CD4-positive, alpha-beta T cell treated with Interferon alpha-2 for 1 hour (primary cell): Measurements from ENCODE around the gene ZNF649.
A peak's percentile ranks its signal among the peaks of the same experiment; 100 is the strongest.

Source experiments
- DNase-seq, 2 donors: peaks; one replicate each; pipeline ENCODE4 v3.0.0-alpha.2; 2020 to 2022

The ZNF649 gene

DNA sequence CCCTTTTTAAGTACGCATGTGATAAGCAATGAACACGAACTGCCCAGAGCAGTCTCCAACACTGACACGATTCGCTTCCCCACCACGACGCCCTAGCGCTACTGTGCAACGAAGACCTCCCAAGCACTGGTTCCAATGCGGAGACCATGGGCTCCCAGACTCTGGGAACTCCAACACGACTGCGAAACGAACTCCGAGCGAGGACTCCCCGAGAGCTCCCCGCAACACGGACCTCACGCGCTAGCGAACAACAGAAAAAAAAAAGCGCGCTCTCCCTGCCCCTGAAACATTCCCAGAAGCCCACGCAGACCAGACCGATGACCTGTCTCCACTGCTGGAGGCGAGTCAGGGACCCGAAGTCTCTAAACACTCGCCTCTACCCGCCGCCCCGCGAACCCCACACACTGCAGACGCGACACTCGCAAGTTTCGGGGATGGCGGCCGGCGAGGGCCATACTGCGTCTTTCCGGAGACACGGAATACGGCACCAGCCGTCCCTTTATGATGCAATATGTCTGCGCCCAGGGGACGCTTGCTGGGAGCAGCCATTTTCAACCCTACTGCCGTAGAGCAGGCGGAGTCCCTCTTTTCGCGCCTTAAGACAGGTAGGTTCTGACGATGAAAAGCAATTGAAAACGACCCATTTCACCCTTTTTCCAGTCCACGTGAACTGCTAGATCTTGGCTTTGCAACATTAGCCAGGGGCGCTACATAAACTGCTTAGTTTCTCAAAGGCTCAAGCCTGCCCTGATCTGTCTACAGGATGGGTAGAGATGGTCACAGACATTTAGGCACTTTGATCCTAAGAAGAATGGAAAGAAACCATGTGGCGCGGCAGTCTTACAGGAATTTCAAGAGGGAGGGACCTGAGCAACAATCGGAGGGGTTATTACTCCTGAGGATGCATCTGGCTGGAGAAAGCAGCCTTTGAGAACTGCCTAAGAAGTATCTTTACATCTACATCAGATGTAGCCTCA, 17.0 kb downstream of the ZNF649 start, which contains the start of gene ZNF577:
TSS of gene ZNF577 (minus strand) at position 430 of the 977 bp plus-strand sequence. CDS start 7,569 bp downstream, outside the sequence.
- peak; percentile 76 to 83 for DNase-seq

- DNase-seq, result no peak
Measured at GRCh38 chr19:51884713-51885112, 20.1 kb downstream of the ZNF649 start.

GRCh38 chr19:51882518-51882917, 22.3 kb downstream of the ZNF649 start:
- DNase-seq, result no peak

GRCh38 chr19:51873097-51873496, 31.7 kb downstream of the ZNF649 start:
- DNase-seq, result no peak

- DNase-seq, result no peak
Measured at GRCh38 chr19:51861870-51862622, 42.8 kb downstream of the ZNF649 start.
